ENCODE measurements around the gene CALN1. TPM values are rescaled to one million over a fixed set of nuclear protein-coding genes. Genes with fewer than 3 reads are reported as not detected.
A peak's percentile ranks its signal among the peaks of the same experiment; 100 is the strongest.

CALN1 gene
- total and polyA plus RNA-seq, 9 of the 15 experiments (the other 6 are each of a cell fraction or from before 2014, with no cell fraction given): 1.4 to 7.5 (median 3.3) TPM

GRCh38 chr7:72406820-72407403 is 5.2 kb downstream of the CALN1 start:
- H3K4me1 ChIP-seq (replicated peaks in 1 of 2; ENCODE audit: control insufficient read depth in 2 of 2, insufficient read depth in 2 of 2, low read length in 2 of 2): peaks cover 0 to 4% of the 10 kb centered on the region in 2 experiments; a peak in 3 of 5 replicates
- no peak for ATAC-seq
- FAIRE-seq: no peak
- TF ChIP-seq ZNF699 (CRISPR knock-in tag; IDR thresholded peaks at IDR 0.05; ENCODE audit: insufficient replicate concordance) (no peak), SMARCA5 (IDR thresholded peaks at IDR 0.05) (peak; percentile 81), ZFP36 (IDR thresholded peaks at IDR 0.05; ENCODE audit: low read depth, low read length, partially characterized antibody) (peak; percentile 88), DDX20 (tag; IDR thresholded peaks at IDR 0.05; ENCODE audit: low read depth) (no peak), ZEB2 (IDR thresholded peaks at IDR 0.05) (no peak), CTCF (IDR thresholded peaks at IDR 0.05 in 2 of 3, conservative IDR thresholded peaks at IDR 0.05 in 1 of 3; ENCODE audit: insufficient read depth in 2 of 3, low read depth in 1 of 3, low read length in 3 of 3) (0 out of 6 replicates have a peak, but pooled peaks of 1 of the 3 experiments have one; percentile 23), LEF1 (IDR thresholded peaks at IDR 0.05) (no peak), RBM25 (IDR thresholded peaks at IDR 0.05; ENCODE audit: low read depth, low read length, severe bottlenecking) (peak; percentile 96), CREM (IDR thresholded peaks at IDR 0.05; ENCODE audit: low read depth) (no peak), CSDE1 (IDR thresholded peaks at IDR 0.05) (no peak), NFIC (IDR thresholded peaks at IDR 0.05) (peak; percentile 64), NFE2 (IDR thresholded peaks at IDR 0.05; ENCODE audit: low read depth) (no peak), MAFK (IDR thresholded peaks at IDR 0.05; ENCODE audit: low read length) (no peak), ATF2 (CRISPR knock-in tag; IDR thresholded peaks at IDR 0.05) (no peak), ZHX1 (conservative IDR thresholded peaks at IDR 0.05; ENCODE audit: low read length) (no peak), BCOR (IDR thresholded peaks at IDR 0.05) (peak; percentile 88), KDM1A (IDR thresholded peaks at IDR 0.05) (peak; percentile 48 to 56; a peak in 2 of 4 replicates), RCOR1 (IDR thresholded peaks at IDR 0.05; ENCODE audit: borderline replicate concordance in 1 of 2, low read depth in 2 of 2, low read length in 2 of 2) (peak; percentile 44 to 59; a peak in 3 of 4 replicates), BRD9 (IDR thresholded peaks at IDR 0.05; ENCODE audit: low read depth, partially characterized antibody) (peak; percentile 49)

More at GRCh38 chr7:72406820-72407403, 5.2 kb downstream of the CALN1 start:
- no peaks in the 10 kb centered on the region for H3K9me1 ChIP-seq (ENCODE audit: control insufficient read depth, insufficient read depth, low read length)
- no peaks in the 10 kb centered on the region for H3K9me3 ChIP-seq (replicated peaks; ENCODE audit: control insufficient read depth, insufficient read depth, low read depth, low read length)
- peaks cover 9 to 31% of the 10 kb centered on the region in 2 experiments; a peak in 4 of 5 replicates for H3K27me3 ChIP-seq (ENCODE audit: control insufficient read depth in 2 of 2, insufficient read depth in 2 of 2, low read length in 2 of 2)
- no peaks in the 10 kb centered on the region; the same call in 2 of the 3 replicates for H3K36me3 ChIP-seq (ENCODE audit: control insufficient read depth, insufficient read depth, low read length)
- no peak overlapping the region for H3K9ac ChIP-seq (ENCODE audit: insufficient read depth in 1 of 2, low read depth in 2 of 2, low read length in 2 of 2)
- no peak overlapping the region for H2AFZ ChIP-seq (ENCODE audit: low read depth, low read length)
- intact Hi-C loops (cut with micrococcal nuclease) (no loop called here), in situ Hi-C loops (cut with MboI) (no loop called here)
- no peak overlapping the region for H3K27ac ChIP-seq (ENCODE audit: extremely low read depth, low read depth, low read length)
- no peak for DNase-seq (ENCODE audit: extremely low read depth in 1 of 4, low spot score in 3 of 4)
- ChIA-PET CTCF (ENCODE audit: low intra/inter-chr PET ratio) (no interaction called here), POLR2A (interaction anchor here (0.6 kb wide), 2 partner anchors 13 to 539 kb away, joined by 3 read pairs; no protein-coding TSS in a partner anchor)
- peaks cover 11% of the 10 kb centered on the region; the same call in 2 of the 3 replicates for H3K79me2 ChIP-seq (ENCODE audit: control insufficient read depth, insufficient read depth, low read length)
- no peak overlapping the region for H3K4me2 ChIP-seq (ENCODE audit: insufficient read depth, low read length)
- 14% methylated on average over 4 of the region's 4 CpGs for WGBS (ENCODE audit: insufficient coverage, low coverage, missing lambda C conversion rate)
- no TSS peak for BruUV-seq (replicated peaks)
- H4K20me1 ChIP-seq (replicated peaks; ENCODE audit: control insufficient read depth, insufficient read depth, low read length): no peaks in the 10 kb centered on the region; the same call in 1 of the 2 replicates
- H3K4me3 ChIP-seq: no peak overlapping the region
